Measurements from ENCODE around the gene FBXL20.

GRCh38 chr17:39218906-39219305, 182.5 kb downstream of the FBXL20 start:
- TF ChIP-seq, protein P1, sequence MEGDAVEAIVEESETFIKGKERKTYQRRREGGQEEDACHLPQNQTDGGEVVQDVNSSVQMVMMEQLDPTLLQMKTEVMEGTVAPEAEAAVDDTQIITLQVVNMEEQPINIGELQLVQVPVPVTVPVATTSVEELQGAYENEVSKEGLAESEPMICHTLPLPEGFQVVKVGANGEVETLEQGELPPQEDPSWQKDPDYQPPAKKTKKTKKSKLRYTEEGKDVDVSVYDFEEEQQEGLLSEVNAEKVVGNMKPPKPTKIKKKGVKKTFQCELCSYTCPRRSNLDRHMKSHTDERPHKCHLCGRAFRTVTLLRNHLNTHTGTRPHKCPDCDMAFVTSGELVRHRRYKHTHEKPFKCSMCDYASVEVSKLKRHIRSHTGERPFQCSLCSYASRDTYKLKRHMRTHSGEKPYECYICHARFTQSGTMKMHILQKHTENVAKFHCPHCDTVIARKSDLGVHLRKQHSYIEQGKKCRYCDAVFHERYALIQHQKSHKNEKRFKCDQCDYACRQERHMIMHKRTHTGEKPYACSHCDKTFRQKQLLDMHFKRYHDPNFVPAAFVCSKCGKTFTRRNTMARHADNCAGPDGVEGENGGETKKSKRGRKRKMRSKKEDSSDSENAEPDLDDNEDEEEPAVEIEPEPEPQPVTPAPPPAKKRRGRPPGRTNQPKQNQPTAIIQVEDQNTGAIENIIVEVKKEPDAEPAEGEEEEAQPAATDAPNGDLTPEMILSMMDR (conservative IDR thresholded peaks at IDR 0.05; ENCODE audit: low read depth, low read length), result no peak
- TF ChIP-seq EZH2 (IDR thresholded peaks at IDR 0.05; ENCODE audit: borderline replicate concordance, low read depth, low read length, poor library complexity, severe bottlenecking), result no peak

Measured in A673 (cell line).